Subcutaneous adipose tissue (tissue), 4 donors: ENCODE results near the gene RAET1G. TPM values are rescaled to one million over a fixed set of nuclear protein-coding genes. Genes with fewer than 3 reads are reported as not detected.

ENCODE experiments used
- total RNA-seq, 4 donors: library from RNA; depleted of rRNA; stranded (reverse); fragments of >200 nt; gene quantifications; one replicate each; pipeline ENCODE4 v1.1.0, GENCODE V29; 2016
- TF ChIP-seq, protein P1 (sequence below): fragments of 450-650 bp; IDR thresholded peaks from one replicate; pipeline ENCODE4 v1.5.1; 2016; ENCODE audit warnings: low read depth, mild to moderate bottlenecking, control low read depth, antibody characterized with exemption, moderate library complexity

The RAET1G gene
- total RNA-seq, 4 donors from 2014 or later: 0.82 TPM; not detected in 3

DNA sequence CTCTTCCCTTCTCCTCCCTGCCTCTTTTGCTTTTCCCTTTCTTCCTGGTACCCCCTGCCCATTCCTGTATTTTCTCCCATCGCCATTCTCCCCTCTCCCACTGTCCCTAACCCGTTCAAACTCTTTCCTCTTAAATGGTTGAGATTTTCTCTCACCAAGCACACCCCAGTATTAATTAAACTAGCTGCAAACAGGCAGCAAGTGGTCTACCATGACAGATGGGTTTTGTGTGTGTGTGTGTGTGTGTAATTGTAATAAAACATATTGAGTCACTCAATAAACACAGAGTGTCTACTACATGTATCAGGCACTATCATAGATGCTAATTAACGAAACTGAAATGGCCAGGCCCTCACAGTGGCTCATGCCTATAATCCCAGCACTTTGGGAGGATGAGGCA, 31.7 kb downstream of the RAET1G start:
- TF ChIP-seq, protein P1, sequence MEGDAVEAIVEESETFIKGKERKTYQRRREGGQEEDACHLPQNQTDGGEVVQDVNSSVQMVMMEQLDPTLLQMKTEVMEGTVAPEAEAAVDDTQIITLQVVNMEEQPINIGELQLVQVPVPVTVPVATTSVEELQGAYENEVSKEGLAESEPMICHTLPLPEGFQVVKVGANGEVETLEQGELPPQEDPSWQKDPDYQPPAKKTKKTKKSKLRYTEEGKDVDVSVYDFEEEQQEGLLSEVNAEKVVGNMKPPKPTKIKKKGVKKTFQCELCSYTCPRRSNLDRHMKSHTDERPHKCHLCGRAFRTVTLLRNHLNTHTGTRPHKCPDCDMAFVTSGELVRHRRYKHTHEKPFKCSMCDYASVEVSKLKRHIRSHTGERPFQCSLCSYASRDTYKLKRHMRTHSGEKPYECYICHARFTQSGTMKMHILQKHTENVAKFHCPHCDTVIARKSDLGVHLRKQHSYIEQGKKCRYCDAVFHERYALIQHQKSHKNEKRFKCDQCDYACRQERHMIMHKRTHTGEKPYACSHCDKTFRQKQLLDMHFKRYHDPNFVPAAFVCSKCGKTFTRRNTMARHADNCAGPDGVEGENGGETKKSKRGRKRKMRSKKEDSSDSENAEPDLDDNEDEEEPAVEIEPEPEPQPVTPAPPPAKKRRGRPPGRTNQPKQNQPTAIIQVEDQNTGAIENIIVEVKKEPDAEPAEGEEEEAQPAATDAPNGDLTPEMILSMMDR: no peak

DNA sequence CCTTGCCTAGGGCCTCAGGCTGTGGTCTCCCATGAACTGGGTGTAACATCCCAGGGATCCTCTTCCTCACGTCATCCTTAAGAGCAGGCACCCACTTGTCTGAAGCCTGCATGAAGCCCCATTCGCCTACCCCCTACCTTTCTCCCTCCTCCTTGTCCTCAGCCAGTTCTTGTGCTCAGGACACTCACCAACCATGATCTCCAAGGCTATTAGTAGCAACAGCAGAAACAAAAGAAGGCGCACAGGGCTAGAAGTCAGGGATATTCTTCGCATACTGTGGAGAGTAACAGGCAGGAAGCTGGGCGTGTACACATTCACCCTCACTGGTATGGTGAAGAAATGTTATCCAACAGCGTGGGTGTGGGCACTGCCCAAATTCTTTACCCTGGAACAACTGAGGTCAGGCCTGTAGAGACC, 32.3 kb downstream of the RAET1G start:
- TF ChIP-seq, protein P1: no peak

DNA sequence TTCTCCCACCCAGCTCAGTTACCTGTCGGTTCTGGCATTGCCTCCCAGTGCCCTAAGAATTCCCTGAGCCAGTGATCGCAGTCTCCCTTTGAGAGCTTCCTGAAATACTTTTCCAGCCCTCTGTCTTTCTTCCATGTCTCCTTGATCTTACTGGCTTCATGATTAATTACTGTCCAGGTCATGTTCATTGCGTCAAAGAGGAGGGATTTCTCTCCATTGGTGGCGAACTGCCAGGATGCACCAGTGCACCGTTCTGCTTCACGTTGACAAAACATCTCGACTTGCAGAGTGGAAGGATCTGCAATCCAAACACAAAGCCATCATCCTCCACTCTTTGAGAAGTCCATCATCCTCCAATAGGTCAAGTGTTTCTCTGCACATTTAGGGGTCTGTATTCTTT, 33.6 kb downstream of the RAET1G start:
- TF ChIP-seq, protein P1: no peak

- TF ChIP-seq, protein P1: no peak
Observed at GRCh38 chr6:149888659-149889058, 34.3 kb downstream of the RAET1G start.

DNA sequence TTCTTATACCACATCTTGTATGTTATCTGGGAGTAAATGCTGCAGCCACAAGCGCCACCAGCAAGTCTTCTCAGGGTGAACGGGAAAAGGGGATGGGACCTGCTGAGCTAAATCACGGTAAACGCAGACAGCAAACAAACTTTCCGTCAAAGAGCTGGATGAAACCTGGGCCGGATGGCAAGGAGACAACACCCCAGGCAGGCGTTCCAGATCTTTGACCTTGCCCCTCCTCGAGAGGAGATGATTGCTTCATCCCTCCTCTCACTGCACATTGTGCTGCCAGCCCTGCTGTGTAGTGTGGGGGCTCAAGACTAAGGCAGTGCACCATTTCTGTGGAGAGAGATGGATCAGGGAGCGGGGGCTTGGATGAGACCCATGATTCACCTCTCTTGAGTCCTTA, 34.8 kb downstream of the RAET1G start:
- TF ChIP-seq, protein P1: no peak

DNA sequence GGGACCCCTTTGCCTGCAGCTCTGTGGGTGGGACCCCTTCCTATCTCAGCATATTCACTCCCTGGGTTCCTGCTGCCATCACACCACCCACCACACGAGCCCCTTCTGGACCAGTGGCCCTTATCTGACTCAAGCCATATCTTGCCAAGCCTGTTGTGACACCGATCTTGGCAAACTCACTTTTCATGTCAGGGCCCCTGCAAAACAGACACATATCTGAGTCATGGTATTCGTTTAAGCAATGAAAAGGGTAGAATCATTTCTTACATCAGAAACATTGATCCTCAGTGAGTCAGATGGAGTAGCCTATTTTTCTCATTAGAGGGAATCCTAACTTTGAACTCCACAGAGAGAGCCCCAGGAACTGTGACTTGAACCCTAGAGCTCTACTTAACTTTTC, 35.6 kb downstream of the RAET1G start:
- TF ChIP-seq, protein P1: no peak

GRCh38 chr6:149885888-149886287, 37.0 kb downstream of the RAET1G start:
- TF ChIP-seq, protein P1: no peak
